Measurements from ENCODE around the gene CCDC190.

CCDC190 gene

DNA sequence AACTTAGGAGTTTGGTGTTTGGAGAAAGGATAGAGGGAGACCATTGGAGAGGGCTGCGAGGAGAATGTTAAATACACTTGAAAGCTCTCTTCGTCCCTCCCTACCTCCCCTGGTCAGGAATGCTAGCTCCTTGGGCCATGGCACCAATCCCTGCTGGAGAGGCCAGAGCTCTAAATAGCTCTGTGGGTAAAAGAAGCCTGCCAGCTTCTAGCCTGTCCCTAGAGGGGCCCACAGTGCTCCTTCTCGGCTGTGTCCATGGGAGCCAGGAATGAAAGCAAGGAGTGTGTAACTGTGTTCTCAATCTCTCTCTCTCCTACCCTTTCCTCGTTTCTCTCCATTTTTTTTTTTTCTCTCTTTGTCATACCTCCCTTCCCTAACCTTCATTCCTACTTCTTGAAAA, at the start of gene CCDC190:
Gene CCDC190 (minus strand): TSS at position 75 of the 400 bp plus-strand sequence. CDS start 1,529 bp downstream, outside the sequence.
- Histone ChIP-seq H3K36me3 (ENCODE audit: insufficient read depth, low read length) (no peaks in the 10 kb centered on the region), H3K9ac (ENCODE audit: low read depth, low read length, poor library complexity, severe bottlenecking) (no peak within 1 kb of the TSS), H2AFZ (ENCODE audit: low read length) (no peak within 1 kb of the TSS), H3K4me2 (ENCODE audit: low read depth, low read length, poor library complexity, severe bottlenecking) (no peak within 1 kb of the TSS), H3K9me2 (replicated peaks; ENCODE audit: low read depth, low read length) (no peaks in the 10 kb centered on the region), H3K4me3 (ENCODE audit: low read length, poor library complexity, severe bottlenecking) (no peak within 1 kb of the TSS), H3F3A (ENCODE audit: low read depth) (no peaks in the 10 kb centered on the region), H3K27me3 (ENCODE audit: insufficient read depth, low read length, poor library complexity, severe bottlenecking) (no peaks in the 10 kb centered on the region), H3K4me1 (ENCODE audit: insufficient read depth, low read length, poor library complexity, severe bottlenecking) (no peaks in the 10 kb centered on the region), H3K9me3 (ENCODE audit: insufficient read depth, low read depth, low read length) (no peaks in the 10 kb centered on the region), H3K79me2 (ENCODE audit: insufficient read depth, low read length) (no peaks in the 10 kb centered on the region), H4K20me1 (ENCODE audit: insufficient read depth, low read length, poor library complexity, severe bottlenecking) (no peaks in the 10 kb centered on the region)
- TF ChIP-seq EZH2phosphoT487 (IDR thresholded peaks at IDR 0.05; ENCODE audit: borderline replicate concordance) = no peak
- TF ChIP-seq, protein P1, sequence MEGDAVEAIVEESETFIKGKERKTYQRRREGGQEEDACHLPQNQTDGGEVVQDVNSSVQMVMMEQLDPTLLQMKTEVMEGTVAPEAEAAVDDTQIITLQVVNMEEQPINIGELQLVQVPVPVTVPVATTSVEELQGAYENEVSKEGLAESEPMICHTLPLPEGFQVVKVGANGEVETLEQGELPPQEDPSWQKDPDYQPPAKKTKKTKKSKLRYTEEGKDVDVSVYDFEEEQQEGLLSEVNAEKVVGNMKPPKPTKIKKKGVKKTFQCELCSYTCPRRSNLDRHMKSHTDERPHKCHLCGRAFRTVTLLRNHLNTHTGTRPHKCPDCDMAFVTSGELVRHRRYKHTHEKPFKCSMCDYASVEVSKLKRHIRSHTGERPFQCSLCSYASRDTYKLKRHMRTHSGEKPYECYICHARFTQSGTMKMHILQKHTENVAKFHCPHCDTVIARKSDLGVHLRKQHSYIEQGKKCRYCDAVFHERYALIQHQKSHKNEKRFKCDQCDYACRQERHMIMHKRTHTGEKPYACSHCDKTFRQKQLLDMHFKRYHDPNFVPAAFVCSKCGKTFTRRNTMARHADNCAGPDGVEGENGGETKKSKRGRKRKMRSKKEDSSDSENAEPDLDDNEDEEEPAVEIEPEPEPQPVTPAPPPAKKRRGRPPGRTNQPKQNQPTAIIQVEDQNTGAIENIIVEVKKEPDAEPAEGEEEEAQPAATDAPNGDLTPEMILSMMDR (conservative IDR thresholded peaks at IDR 0.05; ENCODE audit: low read length) = no peak

- H3K9ac ChIP-seq (ENCODE audit: low read depth, low read length, poor library complexity, severe bottlenecking) = no peak overlapping the region
- H3K4me3 ChIP-seq (ENCODE audit: low read length, poor library complexity, severe bottlenecking) = no peak overlapping the region
- no peak for TF ChIP-seq EZH2phosphoT487 (IDR thresholded peaks at IDR 0.05; ENCODE audit: borderline replicate concordance)
- TF ChIP-seq, protein P1 (conservative IDR thresholded peaks at IDR 0.05; ENCODE audit: low read length) = no peak
- no peaks in the 10 kb centered on the region for H4K20me1 ChIP-seq (ENCODE audit: insufficient read depth, low read length, poor library complexity, severe bottlenecking)
- H3K9me2 ChIP-seq (replicated peaks; ENCODE audit: low read depth, low read length) = no peaks in the 10 kb centered on the region
- no peaks in the 10 kb centered on the region for H3K27me3 ChIP-seq (ENCODE audit: insufficient read depth, low read length, poor library complexity, severe bottlenecking)
- H3K4me2 ChIP-seq (ENCODE audit: low read depth, low read length, poor library complexity, severe bottlenecking) = no peak overlapping the region
- H3K4me1 ChIP-seq (ENCODE audit: insufficient read depth, low read length, poor library complexity, severe bottlenecking) = no peaks in the 10 kb centered on the region
- no peaks in the 10 kb centered on the region for H3K36me3 ChIP-seq (ENCODE audit: insufficient read depth, low read length)
- no peaks in the 10 kb centered on the region for H3K79me2 ChIP-seq (ENCODE audit: insufficient read depth, low read length)
- no peaks in the 10 kb centered on the region for H3F3A ChIP-seq (ENCODE audit: low read depth)
- no peak overlapping the region for H2AFZ ChIP-seq (ENCODE audit: low read length)
- no peaks in the 10 kb centered on the region; the same call in 1 of the 2 replicates for H3K9me3 ChIP-seq (ENCODE audit: insufficient read depth, low read depth, low read length)
Observed at GRCh38 chr1:162910161-162910560, 49.2 kb upstream of the CCDC190 start.

GRCh38 chr1:162908780-162909179, 47.8 kb upstream of the CCDC190 start:
- Histone ChIP-seq H3K27me3 (ENCODE audit: insufficient read depth, low read length, poor library complexity, severe bottlenecking) (no peaks in the 10 kb centered on the region), H3K4me3 (ENCODE audit: low read length, poor library complexity, severe bottlenecking) (no peak overlapping the region), H2AFZ (ENCODE audit: low read length) (no peak overlapping the region), H3F3A (ENCODE audit: low read depth) (no peaks in the 10 kb centered on the region), H3K36me3 (ENCODE audit: insufficient read depth, low read length) (no peaks in the 10 kb centered on the region), H3K4me1 (ENCODE audit: insufficient read depth, low read length, poor library complexity, severe bottlenecking) (no peaks in the 10 kb centered on the region), H3K9ac (ENCODE audit: low read depth, low read length, poor library complexity, severe bottlenecking) (no peak overlapping the region), H3K4me2 (ENCODE audit: low read depth, low read length, poor library complexity, severe bottlenecking) (no peak overlapping the region), H3K79me2 (ENCODE audit: insufficient read depth, low read length) (no peaks in the 10 kb centered on the region), H3K9me3 (ENCODE audit: insufficient read depth, low read depth, low read length) (no peaks in the 10 kb centered on the region; the same call in 1 of the 2 replicates), H4K20me1 (ENCODE audit: insufficient read depth, low read length, poor library complexity, severe bottlenecking) (no peaks in the 10 kb centered on the region), H3K9me2 (replicated peaks; ENCODE audit: low read depth, low read length) (no peaks in the 10 kb centered on the region)
- TF ChIP-seq EZH2phosphoT487 (IDR thresholded peaks at IDR 0.05; ENCODE audit: borderline replicate concordance) = no peak
- TF ChIP-seq, protein P1 (conservative IDR thresholded peaks at IDR 0.05; ENCODE audit: low read length) = no peak
